Calu3 (cell line): ENCODE measurements around the gene EIF2D. TPM values are rescaled to one million over a fixed set of nuclear protein-coding genes. Genes with fewer than 3 reads are reported as not detected.

Source experiments
- BruUV-seq: library from RNA; stranded (reverse); fragments of 400-500 nt; replicated peaks from 2 replicates; lab custom pipeline; 2021; lab: Mats Ljungman, UMichigan
- CTCF ChIA-PET: fragments of 300-600 bp; sonication (Branson Sonifier 250); formaldehyde crosslinking; loops from one replicate; lab custom pipeline; 2022; ENCODE audit warnings: antibody characterized with exemption; lab: Charles Lee
- DNase-seq: peaks from one replicate; pipeline ENCODE4 v3.0.0; 2022
- H3K27ac Mint-ChIP-seq: one replicate; pipeline ENCODE4 v1.8.0; 2022; ENCODE audit warnings: mixed read lengths; ENCODE audit not compliant: unreplicated experiment
- H3K27me3 Mint-ChIP-seq: one replicate; pipeline ENCODE4 v1.8.0; 2022; ENCODE audit warnings: mixed read lengths; ENCODE audit not compliant: unreplicated experiment
- H3K36me3 Mint-ChIP-seq: one replicate; pipeline ENCODE4 v1.8.0; 2022; ENCODE audit warnings: mild to moderate bottlenecking, moderate library complexity, mixed read lengths; ENCODE audit not compliant: insufficient read depth, unreplicated experiment
- H3K4me1 Mint-ChIP-seq: one replicate; pipeline ENCODE4 v1.8.0; 2022; ENCODE audit warnings: mild to moderate bottlenecking, low read depth, mixed read lengths; ENCODE audit not compliant: unreplicated experiment
- H3K4me3 Mint-ChIP-seq: one replicate; pipeline ENCODE4 v1.8.0; 2022; ENCODE audit warnings: mild to moderate bottlenecking, low read depth, moderate library complexity, mixed read lengths; ENCODE audit not compliant: unreplicated experiment
- H3K9me3 Mint-ChIP-seq: one replicate; pipeline ENCODE4 v1.8.0; 2022; ENCODE audit warnings: low read depth, mixed read lengths; ENCODE audit not compliant: unreplicated experiment
- CTCF ChIP-seq: fragments of 200-600 bp; IDR thresholded peaks from one replicate; pipeline ENCODE4 v1.8.0; 2022; ENCODE audit warnings: antibody characterized with exemption; ENCODE audit not compliant: unreplicated experiment
- intact Hi-C: fragments of 100-400 bp; cut with micrococcal nuclease; formaldehyde crosslinking; loops from one replicate; pipeline ENCODE4 v1.10.0; 2022; ENCODE audit not compliant: unreplicated experiment
- total RNA-seq: library from RNA; stranded (reverse); gene quantifications from 2 replicates; pipeline ENCODE4 v1.2.3, GENCODE V29; 2022

Gene EIF2D
- total RNA-seq, 1 experiment from 2014 or later, result 45.1 TPM

- intact Hi-C loops, result no loop called here
- H3K27me3 Mint-ChIP-seq, result peaks cover 13% of the 10 kb centered on the region
- TF ChIP-seq CTCF, result no peak
- no TSS peak for BruUV-seq
- peak overlapping the region; percentile 72 for H3K4me3 Mint-ChIP-seq
- peaks cover 36% of the 10 kb centered on the region for H3K4me1 Mint-ChIP-seq
- no peak for DNase-seq
- H3K9me3 Mint-ChIP-seq, result no peaks in the 10 kb centered on the region
- peaks cover 10% of the 10 kb centered on the region for H3K36me3 Mint-ChIP-seq
- no peak overlapping the region for H3K27ac Mint-ChIP-seq
- CTCF ChIA-PET, result no interaction called here
These were observed 54.4 kb downstream of the EIF2D start for GRCh38 chr1:206557636-206558473.

- intact Hi-C loops, result no loop called here
- TF ChIP-seq CTCF, result no peak
- Mint-ChIP-seq H3K36me3 (peaks cover 10% of the 10 kb centered on the region), H3K4me1 (peaks cover 27% of the 10 kb centered on the region), H3K27ac (no peak overlapping the region), H3K27me3 (peaks cover 21% of the 10 kb centered on the region), H3K4me3 (peak overlapping the region; percentile 72), H3K9me3 (no peaks in the 10 kb centered on the region)
- peak; percentile 75 for DNase-seq
- CTCF ChIA-PET, result interaction anchor here (1.0 kb wide), 2 partner anchors 12 to 22 kb away, joined by 3 to 4 read pairs; no protein-coding TSS in a partner anchor
- no TSS peak for BruUV-seq
These were observed 55.3 kb downstream of the EIF2D start for GRCh38 chr1:206556750-206557635.

GRCh38 chr1:206556047-206556749, 56.1 kb downstream of the EIF2D start:
- DNase-seq, result no peak
- TF ChIP-seq CTCF, result no peak
- Mint-ChIP-seq H3K27ac (no peak overlapping the region), H3K27me3 (peaks cover 29% of the 10 kb centered on the region), H3K36me3 (peaks cover 10% of the 10 kb centered on the region), H3K4me1 (peaks cover 23% of the 10 kb centered on the region), H3K9me3 (no peaks in the 10 kb centered on the region), H3K4me3 (peak overlapping the region; percentile 72)
- CTCF ChIA-PET, result interaction anchor here (1.0 to 1.5 kb wide), 3 partner anchors 11 to 27 kb away, joined by 3 to 4 read pairs (median 4); no protein-coding TSS in a partner anchor
- no TSS peak for BruUV-seq
- intact Hi-C loops, result no loop called here

- no peak for TF ChIP-seq CTCF
- H3K4me1 Mint-ChIP-seq, result peaks cover 23% of the 10 kb centered on the region
- no peak for DNase-seq
- peaks cover 10% of the 10 kb centered on the region for H3K36me3 Mint-ChIP-seq
- no peak overlapping the region for H3K4me3 Mint-ChIP-seq
- intact Hi-C loops, result no loop called here
- CTCF ChIA-PET, result interaction anchor here (1.0 to 1.5 kb wide), 3 partner anchors 10 to 28 kb away, joined by 3 to 4 read pairs (median 3); no protein-coding TSS in a partner anchor
- peaks cover 35% of the 10 kb centered on the region for H3K27me3 Mint-ChIP-seq
- no TSS peak for BruUV-seq
- H3K9me3 Mint-ChIP-seq, result no peaks in the 10 kb centered on the region
- no peak overlapping the region for H3K27ac Mint-ChIP-seq
These were observed 56.8 kb downstream of the EIF2D start for GRCh38 chr1:206555473-206555935.
